HL-60 (cell line): ENCODE measurements around the gene DLEC1.

Source experiments
- DNase-seq, 2 experiments: peaks; one replicate each; pipeline ENCODE4 v3.0.0-alpha.2; 2010 to 2020; ENCODE audit warnings: low read depth in 1 of 2, low spot score in 1 of 2
- H3K27ac ChIP-seq: fragments of 250-450 bp; sonication (Bioruptor Pico); replicated peaks from 2 replicates; pipeline ENCODE4 v1.5.1; 2020; ENCODE audit warnings: mild to moderate bottlenecking, moderate library complexity
- H3K27me3 ChIP-seq: fragments of 250-450 bp; sonication (Bioruptor Pico); 2 replicates; pipeline ENCODE4 v1.5.1; 2021; ENCODE audit warnings: mild to moderate bottlenecking, moderate library complexity; ENCODE audit not compliant: insufficient read depth, poor library complexity, severe bottlenecking
- H3K4me3 ChIP-seq: replicated peaks from 2 replicates; pipeline ENCODE4 v1.5.1; 2011; ENCODE audit warnings: mild to moderate bottlenecking, control low read depth, low read length; ENCODE audit not compliant: insufficient read depth
- CTCF ChIP-seq: IDR thresholded peaks from one replicate; pipeline ENCODE4 v1.5.1; 2011; ENCODE audit warnings: low read length, control low read depth, inconsistent platforms; ENCODE audit not compliant: insufficient read depth
- GABPA ChIP-seq: IDR thresholded peaks from 2 replicates; pipeline ENCODE4 v1.6.1; 2012; ENCODE audit warnings: low read depth
- POLR2AphosphoS5 ChIP-seq: IDR thresholded peaks from 2 replicates; pipeline ENCODE4 v1.6.1; 2012; ENCODE audit warnings: low read depth
- REST ChIP-seq: IDR thresholded peaks from 2 replicates; pipeline ENCODE4 v1.6.1; 2012; ENCODE audit warnings: low read depth; ENCODE audit not compliant: insufficient replicate concordance
- SPI1 ChIP-seq: IDR thresholded peaks from 2 replicates; pipeline ENCODE4 v1.6.1; 2012; ENCODE audit warnings: low read depth, mild to moderate bottlenecking, borderline replicate concordance

DLEC1 gene

GRCh38 chr3:38163841-38164642 is 125.0 kb downstream of the DLEC1 start:
- Histone ChIP-seq H3K27ac (peak overlapping the region; percentile 100), H3K4me3 (peak overlapping the region; percentile 34), H3K27me3 (no peaks in the 10 kb centered on the region)
- TF ChIP-seq REST (no peak), GABPA (no peak), CTCF (no peak), POLR2AphosphoS5 (no peak)
- DNase-seq = no peak

GRCh38 chr3:38164643-38164951 is 125.6 kb downstream of the DLEC1 start:
- peak overlapping the region; percentile 34 for H3K4me3 ChIP-seq
- peak overlapping the region; percentile 100 for H3K27ac ChIP-seq
- TF ChIP-seq REST (no peak), GABPA (no peak), SPI1 (no peak), POLR2AphosphoS5 (no peak)
- no peak for DNase-seq
- no peaks in the 10 kb centered on the region for H3K27me3 ChIP-seq

DNA sequence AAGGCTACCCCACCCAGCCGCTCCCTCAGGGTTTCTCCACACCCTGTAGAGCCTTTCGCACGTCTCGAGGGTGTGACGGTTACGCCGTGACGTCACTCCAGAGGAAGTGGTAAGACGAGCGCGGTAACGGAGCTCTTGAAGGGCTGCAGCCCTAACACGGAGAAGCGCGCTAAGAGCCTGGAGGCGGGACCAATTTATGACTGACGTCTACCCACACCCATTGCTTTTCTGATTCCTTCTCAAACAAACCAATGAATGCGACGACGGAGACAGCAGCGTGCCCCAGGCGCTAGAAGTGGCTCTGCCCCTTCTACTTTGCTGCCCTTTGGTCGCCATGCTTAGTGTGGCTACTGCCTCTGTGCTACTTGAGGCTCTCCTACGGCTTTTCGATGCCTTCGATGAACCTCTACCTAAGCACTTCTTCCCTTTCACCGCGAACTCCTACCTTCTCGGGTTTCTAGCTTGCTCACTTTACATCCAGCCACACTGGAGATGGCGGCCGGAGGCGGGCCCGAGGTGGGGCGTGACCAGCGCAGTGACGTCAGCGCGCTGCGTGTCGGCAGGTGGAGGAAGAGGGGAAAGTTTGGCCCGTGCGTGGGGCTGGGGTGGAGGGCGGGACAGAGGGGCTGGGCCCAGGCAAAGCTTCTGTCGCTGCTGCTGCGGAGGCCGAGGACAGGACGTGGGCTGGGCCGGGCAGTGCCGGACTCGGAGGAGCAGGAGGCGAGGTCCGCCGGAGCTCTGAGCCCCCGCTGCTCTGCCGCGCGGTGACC is 126.1 kb downstream of the DLEC1 start, which contains the start of gene OXSR1:
TSS of gene OXSR1 (plus strand) at position 586 of the 770 bp plus-strand sequence. CDS start 340 bp downstream, outside the sequence.
- H3K4me3 ChIP-seq = peak within 1 kb of the TSS; percentile 94
- peak; percentile 99 for DNase-seq
- TF ChIP-seq GABPA (peak; percentile 87), SPI1 (peak; percentile 86; the same call in 1 of the 2 replicates), CTCF (no peak), REST (no peak), POLR2AphosphoS5 (peak; percentile 97)
- peak within 1 kb of the TSS; percentile 100 for H3K27ac ChIP-seq
- H3K27me3 ChIP-seq = no peaks in the 10 kb centered on the region
